A549 (cell line): ENCODE results near the gene SYT12. TPM values are rescaled to one million over a fixed set of nuclear protein-coding genes. Genes with fewer than 3 reads are reported as not detected.

Source experiments
- CBX2 ChIP-seq: fragments of 200-600 bp; sonication (generic); IDR thresholded peaks from 2 replicates; pipeline ENCODE4 v1.6.1; 2016; ENCODE audit warnings: low read depth, mild to moderate bottlenecking, borderline replicate concordance
- CBX8 ChIP-seq: fragments of 200-600 bp; sonication (generic); IDR thresholded peaks from 2 replicates; pipeline ENCODE4 v1.6.1; 2016
- CEBPB ChIP-seq, 2 experiments: fragments of >200 bp in 1 of 2; sonication (Bioruptor Twin) in 1 of 2; formaldehyde crosslinking in 1 of 2; IDR thresholded peaks; 2 replicates each; pipeline ENCODE4 v1.6.1; 2012 to 2016
- EHMT2 ChIP-seq: fragments of 200-600 bp; sonication (generic); IDR thresholded peaks from 2 replicates; pipeline ENCODE4 v1.6.1; 2016; ENCODE audit warnings: antibody characterized with exemption, low read depth, mild to moderate bottlenecking, moderate library complexity
- EP300 ChIP-seq, 2 experiments: fragments of >200 bp; sonication (Bioruptor Twin); formaldehyde crosslinking; IDR thresholded peaks; 2 replicates in 1 of 2; 3 replicates in 1 of 2; pipeline ENCODE4 v1.6.1; 2016 to 2017
- ESRRA ChIP-seq: fragments of 150-350 bp; IDR thresholded peaks from 2 replicates; pipeline ENCODE4 v1.6.1; 2014; ENCODE audit warnings: mild to moderate bottlenecking, low read length, borderline replicate concordance
- FOXS1 ChIP-seq: fragments of 250-450 bp; sonication (Bioruptor Pico); IDR thresholded peaks from 2 replicates; pipeline ENCODE4 v1.5.0; 2020; ENCODE audit warnings: mild to moderate bottlenecking, moderate library complexity
- GATA3 ChIP-seq: IDR thresholded peaks from 2 replicates; pipeline ENCODE4 v1.6.1; 2012; ENCODE audit warnings: borderline replicate concordance
- HEYL ChIP-seq: fragments of 250-450 bp; sonication (Bioruptor Pico); IDR thresholded peaks from 2 replicates; pipeline ENCODE4 v1.8.0; 2021; ENCODE audit warnings: mild to moderate bottlenecking, moderate library complexity
- HOXB13 ChIP-seq: fragments of 250-450 bp; sonication (Bioruptor Pico); IDR thresholded peaks from 2 replicates; pipeline ENCODE4 v1.5.0; 2020; ENCODE audit warnings: low read depth, mild to moderate bottlenecking, moderate library complexity
- MAFK ChIP-seq: fragments of 450-650 bp; IDR thresholded peaks from 2 replicates; pipeline ENCODE4 v1.6.1; 2014; ENCODE audit not compliant: partially characterized antibody
- MAZ ChIP-seq: fragments of 150-350 bp; IDR thresholded peaks from 2 replicates; pipeline ENCODE4 v1.6.1; 2014; ENCODE audit warnings: antibody characterized with exemption, low read depth, low read length, borderline replicate concordance
- NFE2L2 ChIP-seq: fragments of 150-350 bp; conservative IDR thresholded peaks from 2 replicates; pipeline ENCODE4 v1.6.1; 2014; ENCODE audit warnings: low read length
- NPAS2 ChIP-seq: fragments of 250-450 bp; sonication (Bioruptor Pico); IDR thresholded peaks from 2 replicates; pipeline ENCODE4 v1.8.0; 2022; ENCODE audit warnings: mild to moderate bottlenecking, moderate library complexity, borderline replicate concordance
- NR3C1 ChIP-seq: fragments of >200 bp; sonication (Bioruptor Twin); formaldehyde crosslinking; IDR thresholded peaks from 3 replicates; pipeline ENCODE4 v1.6.1; 2017
- PHF8 ChIP-seq: fragments of 200-600 bp; sonication (generic); IDR thresholded peaks from 2 replicates; pipeline ENCODE4 v1.6.1; 2016; ENCODE audit warnings: low read depth, mild to moderate bottlenecking, antibody characterized with exemption, moderate library complexity, borderline replicate concordance
- POLR2A ChIP-seq: IDR thresholded peaks from 2 replicates; pipeline ENCODE4 v1.6.1; 2012; ENCODE audit warnings: mild to moderate bottlenecking, low read length
- POLR2AphosphoS2 ChIP-seq: conservative IDR thresholded peaks from 2 replicates; pipeline ENCODE4 v1.6.1; 2012; ENCODE audit warnings: low read length, improper control_type of control experiment, inconsistent platforms
- RAD21 ChIP-seq, 2 experiments: fragments of >200 bp in 1 of 2; sonication (Bioruptor Twin) in 1 of 2; formaldehyde crosslinking in 1 of 2; IDR thresholded peaks in 1 of 2; conservative IDR thresholded peaks in 1 of 2; 2 replicates in 1 of 2; 3 replicates in 1 of 2; pipeline ENCODE4 v1.6.1; 2012 to 2018; ENCODE audit warnings: inconsistent platforms in 1 of 2
- RCOR1 ChIP-seq: fragments of 150-350 bp; IDR thresholded peaks from 2 replicates; pipeline ENCODE4 v1.6.1; 2014; ENCODE audit warnings: antibody characterized with exemption, low read length, low read depth
- RFX5 ChIP-seq: fragments of 450-650 bp; IDR thresholded peaks from 2 replicates; pipeline ENCODE4 v1.7.1; 2014; ENCODE audit warnings: antibody characterized with exemption, mild to moderate bottlenecking, moderate library complexity
- SREBF2 ChIP-seq: fragments of 450-650 bp; IDR thresholded peaks from 2 replicates; pipeline ENCODE4 v1.6.1; 2014; ENCODE audit warnings: mild to moderate bottlenecking, moderate library complexity
- TFCP2L1 ChIP-seq: fragments of 250-450 bp; sonication (Bioruptor Pico); IDR thresholded peaks from 2 replicates; pipeline ENCODE4 v1.5.0; 2021; ENCODE audit warnings: mild to moderate bottlenecking
- TP53 ChIP-seq: fragments of 250-450 bp; sonication (Bioruptor Pico); IDR thresholded peaks from 2 replicates; pipeline ENCODE4 v1.5.0; 2021; ENCODE audit warnings: mild to moderate bottlenecking, moderate library complexity
- ZC3H11A ChIP-seq: fragments of 450-650 bp; IDR thresholded peaks from 2 replicates; pipeline ENCODE4 v1.6.1; 2014; ENCODE audit warnings: antibody characterized with exemption, mild to moderate bottlenecking
- ZNF302 ChIP-seq: fragments of 250-450 bp; sonication (Bioruptor Pico); IDR thresholded peaks from 2 replicates; pipeline ENCODE4 v1.9.0; 2021; ENCODE audit warnings: inconsistent platforms, mild to moderate bottlenecking, moderate library complexity
- polyA plus RNA-seq, 4 experiments: library from polyadenylated mRNA; depleted of rRNA in 3 of 4; stranded (reverse); fragments of >200 nt; fragmentation: RNase III in 1 of 4; extraction: RNeasy Plus Mini Kit Qiagen cat#74134 plus additional on column Dnase treatment in 1 of 4; gene quantifications; 2 replicates in 3 of 4; 3 replicates in 1 of 4; pipeline ENCODE4 v1.2.3, GENCODE V29; 2011 to 2017
- TF ChIP-seq, protein P1 (sequence below): fragments of 200-600 bp; sonication (generic); IDR thresholded peaks from 2 replicates; pipeline ENCODE4 v1.6.1; 2016; ENCODE audit warnings: antibody characterized with exemption, mild to moderate bottlenecking, moderate library complexity
- TF ChIP-seq, protein P2 (sequence below): fragments of >200 bp; sonication (Bioruptor Twin); formaldehyde crosslinking; IDR thresholded peaks from 2 replicates; pipeline ENCODE4 v1.6.1; 2016
- TF ChIP-seq, protein P3 (sequence below): IDR thresholded peaks from 2 replicates; pipeline ENCODE4 v1.6.1; 2012; ENCODE audit warnings: low read depth, borderline replicate concordance

Gene SYT12
- polyA plus RNA-seq, 2 of the 4 experiments (the other 2 are of a cell fraction), result 1.4 to 9.6 TPM

DNA sequence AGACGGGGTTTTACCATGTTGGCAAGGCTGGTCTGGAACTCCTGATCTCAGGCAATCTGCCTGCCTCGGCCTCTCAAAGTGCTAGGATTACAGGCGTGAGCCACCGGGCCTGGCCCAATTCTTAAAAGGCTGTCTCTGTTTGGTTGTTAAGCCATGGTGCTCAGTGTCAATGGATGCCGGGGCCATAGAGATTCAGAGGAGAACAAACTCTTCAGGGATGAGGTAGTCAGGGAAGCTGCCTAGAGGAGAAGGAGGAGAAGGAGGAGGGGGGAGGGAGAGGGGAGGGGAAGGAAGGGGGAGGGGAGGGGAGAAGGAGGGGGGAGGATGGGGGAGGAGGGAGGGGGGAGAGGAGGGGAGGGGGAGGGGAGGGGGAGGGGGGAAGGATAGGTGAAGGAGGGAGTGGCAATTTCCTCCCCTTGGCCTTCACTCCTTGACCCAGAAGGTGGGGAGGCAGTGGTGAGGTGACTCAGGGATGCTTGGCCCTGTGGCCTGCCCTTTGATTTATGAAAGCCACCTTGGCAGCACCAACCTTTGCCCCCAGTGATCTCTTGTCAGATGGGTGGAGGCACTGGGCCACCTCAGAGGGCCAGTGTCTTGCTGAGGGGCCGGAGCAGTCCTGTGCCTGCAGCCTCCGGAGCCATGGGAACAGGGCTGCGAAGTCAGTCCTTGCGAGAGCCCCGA is 48.1 kb upstream of the SYT12 start, which contains the start of gene C11orf86 (continued):
- TF ChIP-seq, protein P1, sequence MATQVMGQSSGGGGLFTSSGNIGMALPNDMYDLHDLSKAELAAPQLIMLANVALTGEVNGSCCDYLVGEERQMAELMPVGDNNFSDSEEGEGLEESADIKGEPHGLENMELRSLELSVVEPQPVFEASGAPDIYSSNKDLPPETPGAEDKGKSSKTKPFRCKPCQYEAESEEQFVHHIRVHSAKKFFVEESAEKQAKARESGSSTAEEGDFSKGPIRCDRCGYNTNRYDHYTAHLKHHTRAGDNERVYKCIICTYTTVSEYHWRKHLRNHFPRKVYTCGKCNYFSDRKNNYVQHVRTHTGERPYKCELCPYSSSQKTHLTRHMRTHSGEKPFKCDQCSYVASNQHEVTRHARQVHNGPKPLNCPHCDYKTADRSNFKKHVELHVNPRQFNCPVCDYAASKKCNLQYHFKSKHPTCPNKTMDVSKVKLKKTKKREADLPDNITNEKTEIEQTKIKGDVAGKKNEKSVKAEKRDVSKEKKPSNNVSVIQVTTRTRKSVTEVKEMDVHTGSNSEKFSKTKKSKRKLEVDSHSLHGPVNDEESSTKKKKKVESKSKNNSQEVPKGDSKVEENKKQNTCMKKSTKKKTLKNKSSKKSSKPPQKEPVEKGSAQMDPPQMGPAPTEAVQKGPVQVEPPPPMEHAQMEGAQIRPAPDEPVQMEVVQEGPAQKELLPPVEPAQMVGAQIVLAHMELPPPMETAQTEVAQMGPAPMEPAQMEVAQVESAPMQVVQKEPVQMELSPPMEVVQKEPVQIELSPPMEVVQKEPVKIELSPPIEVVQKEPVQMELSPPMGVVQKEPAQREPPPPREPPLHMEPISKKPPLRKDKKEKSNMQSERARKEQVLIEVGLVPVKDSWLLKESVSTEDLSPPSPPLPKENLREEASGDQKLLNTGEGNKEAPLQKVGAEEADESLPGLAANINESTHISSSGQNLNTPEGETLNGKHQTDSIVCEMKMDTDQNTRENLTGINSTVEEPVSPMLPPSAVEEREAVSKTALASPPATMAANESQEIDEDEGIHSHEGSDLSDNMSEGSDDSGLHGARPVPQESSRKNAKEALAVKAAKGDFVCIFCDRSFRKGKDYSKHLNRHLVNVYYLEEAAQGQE, result no peak
- TF ChIP-seq ESRRA (peak; percentile 95), NPAS2 (CRISPR knock-in tag) (no peak), ZC3H11A (no peak), CBX2 (no peak), EHMT2 (no peak), MAZ (no peak), SREBF2 (no peak), RAD21 (conservative IDR thresholded peaks at IDR 0.05 in 1 of 2, IDR thresholded peaks at IDR 0.05 in 1 of 2) (peak; percentile 4 to 45; a peak in 3 of 5 replicates), TP53 (no peak), GATA3 (peak; percentile 73; the same call in 1 of the 2 replicates), NFE2L2 (no peak), CBX8 (no peak), RCOR1 (no peak), HOXB13 (CRISPR knock-in tag) (no peak), EP300 (IDR thresholded peaks at IDR 0.05) (peak in 1 of 2 experiments; percentile 77; a peak in 3 of 5 replicates), ZNF302 (no peak), FOXS1 (no peak), MAFK (no peak), POLR2A (no peak), TFCP2L1 (no peak), HEYL (CRISPR knock-in tag) (no peak), POLR2AphosphoS2 (no peak), RFX5 (no peak), NR3C1 (no peak), PHF8 (no peak), CEBPB (IDR thresholded peaks at IDR 0.05) (peak in 1 of 2 experiments; percentile 45; a peak in 2 of 4 replicates)
- TF ChIP-seq, protein P2, sequence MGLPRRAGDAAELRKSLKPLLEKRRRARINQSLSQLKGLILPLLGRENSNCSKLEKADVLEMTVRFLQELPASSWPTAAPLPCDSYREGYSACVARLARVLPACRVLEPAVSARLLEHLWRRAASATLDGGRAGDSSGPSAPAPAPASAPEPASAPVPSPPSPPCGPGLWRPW, result no peak
- TF ChIP-seq, protein P3, sequence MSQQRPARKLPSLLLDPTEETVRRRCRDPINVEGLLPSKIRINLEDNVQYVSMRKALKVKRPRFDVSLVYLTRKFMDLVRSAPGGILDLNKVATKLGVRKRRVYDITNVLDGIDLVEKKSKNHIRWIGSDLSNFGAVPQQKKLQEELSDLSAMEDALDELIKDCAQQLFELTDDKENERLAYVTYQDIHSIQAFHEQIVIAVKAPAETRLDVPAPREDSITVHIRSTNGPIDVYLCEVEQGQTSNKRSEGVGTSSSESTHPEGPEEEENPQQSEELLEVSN, result peak; percentile 55; the same call in 1 of the 2 replicates
